Measurements from ENCODE around the gene BMP2.

DNA sequence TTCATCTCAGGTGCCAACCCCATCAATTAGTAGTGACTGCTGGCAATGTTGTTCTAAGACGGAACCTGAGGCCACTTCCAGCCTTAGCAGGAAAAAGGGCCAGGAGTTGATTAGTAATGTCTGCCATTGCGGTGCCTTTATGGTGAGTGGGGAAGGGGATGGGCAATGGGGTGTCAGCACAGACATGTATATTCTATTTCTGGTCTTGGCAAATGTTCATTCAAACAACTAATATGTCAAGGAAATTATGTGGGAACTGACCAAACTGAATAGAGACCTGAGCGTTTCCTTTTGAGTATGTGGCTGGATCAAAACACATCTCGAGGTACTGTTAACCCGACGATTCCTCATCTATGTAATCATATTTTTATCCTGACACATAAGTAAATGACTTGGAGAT lies 34.6 kb upstream of the BMP2 start:
- TF ChIP-seq, protein P1, sequence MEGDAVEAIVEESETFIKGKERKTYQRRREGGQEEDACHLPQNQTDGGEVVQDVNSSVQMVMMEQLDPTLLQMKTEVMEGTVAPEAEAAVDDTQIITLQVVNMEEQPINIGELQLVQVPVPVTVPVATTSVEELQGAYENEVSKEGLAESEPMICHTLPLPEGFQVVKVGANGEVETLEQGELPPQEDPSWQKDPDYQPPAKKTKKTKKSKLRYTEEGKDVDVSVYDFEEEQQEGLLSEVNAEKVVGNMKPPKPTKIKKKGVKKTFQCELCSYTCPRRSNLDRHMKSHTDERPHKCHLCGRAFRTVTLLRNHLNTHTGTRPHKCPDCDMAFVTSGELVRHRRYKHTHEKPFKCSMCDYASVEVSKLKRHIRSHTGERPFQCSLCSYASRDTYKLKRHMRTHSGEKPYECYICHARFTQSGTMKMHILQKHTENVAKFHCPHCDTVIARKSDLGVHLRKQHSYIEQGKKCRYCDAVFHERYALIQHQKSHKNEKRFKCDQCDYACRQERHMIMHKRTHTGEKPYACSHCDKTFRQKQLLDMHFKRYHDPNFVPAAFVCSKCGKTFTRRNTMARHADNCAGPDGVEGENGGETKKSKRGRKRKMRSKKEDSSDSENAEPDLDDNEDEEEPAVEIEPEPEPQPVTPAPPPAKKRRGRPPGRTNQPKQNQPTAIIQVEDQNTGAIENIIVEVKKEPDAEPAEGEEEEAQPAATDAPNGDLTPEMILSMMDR (IDR thresholded peaks at IDR 0.05), result no peak
- TF ChIP-seq ZFX (IDR thresholded peaks at IDR 0.05; ENCODE audit: borderline replicate concordance), result no peak
